HCT116 (cell line): ENCODE results near the gene PCTP. TPM values are rescaled to one million over a fixed set of nuclear protein-coding genes. Genes with fewer than 3 reads are reported as not detected.

Experiments
- ATAC-seq: fragments of 200-7000 bp; cut with Tn5 transposase; 2 replicates; pipeline ENCODE4 v1.9.1; 2020; ENCODE audit warnings: mild to moderate bottlenecking, moderate library complexity
- BruUV-seq: library from RNA; stranded (reverse); fragments of 400-500 nt; replicated peaks from 2 replicates; lab custom pipeline; 2021; lab: Mats Ljungman, UMichigan
- CTCF ChIA-PET: fragments of 300-600 bp; sonication (Branson Sonifier 250); formaldehyde crosslinking; loops from one replicate; lab custom pipeline; 2021; ENCODE audit warnings: antibody characterized with exemption; lab: Charles Lee
- POLR2A ChIA-PET: fragments of 300-600, 350-600 bp; sonication (Branson Sonifier 250); formaldehyde crosslinking; loops from one replicate; lab custom pipeline; 2021; ENCODE audit warnings: antibody characterized with exemption; lab: Charles Lee
- RAD21 ChIA-PET, 2 experiments: fragments of 300-600 bp; sonication (Branson Sonifier 250); formaldehyde crosslinking; loops; one replicate each; lab custom pipeline; 2023; ENCODE audit warnings: low total read pairs in 2 of 2; ENCODE audit not compliant: uncharacterized antibody in 2 of 2, unreplicated experiment in 2 of 2, low non-redundant PET in 1 of 2; lab: Charles Lee
- DNase-seq: peaks from one replicate; pipeline ENCODE4 v3.0.0-alpha.2; 2010; ENCODE audit warnings: low read depth, low spot score
- H2AFZ ChIP-seq: fragments of 200-600 bp; shearing (Covaris generic), sonication (generic); 2 replicates; pipeline ENCODE4 v1.6.1; 2017; ENCODE audit warnings: low read depth, mixed run types, mixed read lengths, antibody characterized with exemption, low read length; ENCODE audit not compliant: poor library complexity, severe bottlenecking
- H3K27ac ChIP-seq: 2 replicates; pipeline ENCODE4 v1.5.1; 2012; ENCODE audit warnings: low read depth, low read length
- H3K27me3 ChIP-seq: fragments of 200-600 bp; sonication (generic); 2 replicates; pipeline ENCODE4 v1.6.1; 2016; ENCODE audit warnings: mixed run types, low read length, mixed read lengths; ENCODE audit not compliant: insufficient read depth
- H3K36me3 ChIP-seq, 2 experiments: fragments of 200-500 bp in 1 of 2; fragments of 200-600 bp in 1 of 2; sonication (Bioruptor generic) in 1 of 2; sonication (generic) in 1 of 2; 2 replicates each; pipeline versions ENCODE4 v1.5.1 to v1.6.1; 2014 to 2016; ENCODE audit warnings: low read length in 2 of 2, inconsistent platforms in 1 of 2, mixed read lengths in 1 of 2, mixed run types in 1 of 2; ENCODE audit not compliant: insufficient read depth in 2 of 2, control insufficient read depth in 1 of 2
- H3K4me1 ChIP-seq, 2 experiments: fragments of 200-600 bp in 1 of 2; sonication (generic) in 1 of 2; 2 replicates each; pipeline versions ENCODE4 v1.5.1 to v1.6.1; 2012 to 2017; ENCODE audit warnings: low read length in 2 of 2, inconsistent platforms in 1 of 2, mild to moderate bottlenecking in 1 of 2, mixed read lengths in 1 of 2, mixed run types in 1 of 2, moderate library complexity in 1 of 2; ENCODE audit not compliant: insufficient read depth in 2 of 2, control insufficient read depth in 1 of 2
- H3K4me2 ChIP-seq: fragments of 200-600 bp; sonication (generic); 2 replicates; pipeline ENCODE4 v1.6.1; 2017; ENCODE audit warnings: mixed run types, low read length, mixed read lengths
- H3K4me3 ChIP-seq, 2 experiments: fragments of 200-600 bp in 1 of 2; sonication (generic) in 1 of 2; replicated peaks in 1 of 2; 2 replicates each; pipeline ENCODE4 v1.5.1; 2011 to 2016; ENCODE audit warnings: low read length in 2 of 2, control low read depth in 1 of 2, low read depth in 1 of 2, mild to moderate bottlenecking in 1 of 2, mixed read lengths in 1 of 2, mixed run types in 1 of 2
- H3K79me2 ChIP-seq: fragments of 200-600 bp; sonication (generic); 2 replicates; pipeline ENCODE4 v1.6.1; 2017; ENCODE audit warnings: mild to moderate bottlenecking, mixed run types, low read length, moderate library complexity, mixed read lengths; ENCODE audit not compliant: insufficient read depth
- H3K9ac ChIP-seq: fragments of 200-600 bp; sonication (generic); 2 replicates; pipeline ENCODE4 v1.6.1; 2016; ENCODE audit warnings: low read length, mixed read lengths
- H3K9me2 ChIP-seq: fragments of 200-600 bp; sonication (generic), shearing (Covaris generic); 2 replicates; pipeline ENCODE4 v1.6.1; 2017; ENCODE audit warnings: mixed run types, mild to moderate bottlenecking, moderate library complexity; ENCODE audit not compliant: insufficient read depth
- H3K9me3 ChIP-seq, 2 experiments: fragments of 200-500 bp in 1 of 2; fragments of 200-600 bp in 1 of 2; sonication (Bioruptor generic) in 1 of 2; sonication (generic) in 1 of 2; 2 replicates each; pipeline ENCODE4 v1.6.1; 2014 to 2017; ENCODE audit warnings: low read length in 2 of 2, mixed read lengths in 2 of 2, inconsistent platforms in 1 of 2, low read depth in 1 of 2, mild to moderate bottlenecking in 1 of 2, mixed run types in 1 of 2, moderate library complexity in 1 of 2; ENCODE audit not compliant: control insufficient read depth in 1 of 2, insufficient read depth in 1 of 2
- H4K20me1 ChIP-seq: fragments of 200-600 bp; sonication (generic), shearing (Covaris generic); 2 replicates; pipeline ENCODE4 v1.6.1; 2017; ENCODE audit warnings: mixed run types, mild to moderate bottlenecking, moderate library complexity; ENCODE audit not compliant: insufficient read depth
- CTCF ChIP-seq, 3 experiments: fragments of 200-600 bp in 1 of 3; sonication (generic) in 1 of 3; IDR thresholded peaks in 2 of 3; conservative IDR thresholded peaks in 1 of 3; 2 replicates each; pipeline ENCODE4 v1.5.1; 2012 to 2017; ENCODE audit warnings: low read depth in 2 of 3, low read length in 2 of 3, antibody characterized with exemption in 1 of 3, borderline replicate concordance in 1 of 3, control low read depth in 1 of 3, mild to moderate bottlenecking in 1 of 3, mixed read lengths in 1 of 3, mixed run types in 1 of 3, moderate library complexity in 1 of 3; ENCODE audit not compliant: insufficient read depth in 1 of 3
- EGR1 ChIP-seq: IDR thresholded peaks from 2 replicates; pipeline ENCODE4 v1.6.1; 2012; ENCODE audit warnings: low read depth
- EZH2phosphoT487 ChIP-seq: fragments of 200-600 bp; IDR thresholded peaks from 2 replicates; pipeline ENCODE4 v1.6.1; 2018; ENCODE audit warnings: antibody characterized with exemption, borderline replicate concordance
- FOSL1 ChIP-seq: IDR thresholded peaks from 2 replicates; pipeline ENCODE4 v1.6.1; 2012; ENCODE audit warnings: low read depth
- POLR2A ChIP-seq: IDR thresholded peaks from 2 replicates; pipeline ENCODE4 v1.7.0; 2011; ENCODE audit warnings: borderline replicate concordance; ENCODE audit not compliant: insufficient read depth, insufficient read length; ENCODE audit errors: extremely low read depth
- POLR2AphosphoS5 ChIP-seq: IDR thresholded peaks from 2 replicates; pipeline ENCODE4 v1.6.1; 2011; ENCODE audit warnings: mild to moderate bottlenecking, low read depth, low read length, moderate library complexity
- RAD21 ChIP-seq: IDR thresholded peaks from 2 replicates; pipeline ENCODE4 v1.6.1; 2012; ENCODE audit warnings: low read depth, mild to moderate bottlenecking
- REST ChIP-seq: IDR thresholded peaks from 2 replicates; pipeline ENCODE4 v1.6.1; 2012; ENCODE audit warnings: low read depth
- YY1 ChIP-seq: IDR thresholded peaks from 2 replicates; pipeline ENCODE4 v1.6.1; 2011; ENCODE audit warnings: low read length, low read depth, moderate library complexity, mild to moderate bottlenecking; ENCODE audit not compliant: insufficient replicate concordance; ENCODE audit errors: extremely low read depth
- ZFX ChIP-seq: fragments of 450-650 bp; IDR thresholded peaks from 2 replicates; pipeline ENCODE4 v1.6.1; 2017
- ZNF274 ChIP-seq: fragments of 200-500 bp; sonication (Bioruptor generic); IDR thresholded peaks from 2 replicates; pipeline ENCODE4 v1.6.1; 2014; ENCODE audit warnings: mild to moderate bottlenecking, low read depth, low read length, inconsistent platforms
- intact Hi-C: fragments of 100-400 bp; cut with micrococcal nuclease; formaldehyde crosslinking; loops from 2 replicates; pipeline ENCODE4 v1.10.0; 2022
- total RNA-seq: library from RNA; stranded (reverse); gene quantifications from one replicate; pipeline ENCODE4 v1.2.1, GENCODE V29; 2021; ENCODE audit not compliant: unreplicated experiment

Gene PCTP
- total RNA-seq, 1 experiment from 2014 or later: 16.3 TPM

- TF ChIP-seq REST: no peak
- no peak for TF ChIP-seq EGR1
- no peak for TF ChIP-seq RAD21
Measured at GRCh38 chr17:55764610-55765009, 13.8 kb downstream of the PCTP start (continued).

- H3K4me3 ChIP-seq: no peak overlapping the region
- BruUV-seq: no TSS peak
- ChIA-PET RAD21 (no interaction called here), POLR2A (no interaction called here), CTCF (no interaction called here)
- H3K36me3 ChIP-seq: no peaks in the 10 kb centered on the region
- H3K9me3 ChIP-seq: no peaks in the 10 kb centered on the region
- no peaks in the 10 kb centered on the region for H3K4me1 ChIP-seq
- no peak overlapping the region for H3K27ac ChIP-seq
- intact Hi-C loops: loop anchor here (10.0 kb wide), 1 partner anchor 411 kb away; no protein-coding TSS in a partner anchor
- H3K9me2 ChIP-seq: no peaks in the 10 kb centered on the region
- no peaks in the 10 kb centered on the region for H3K27me3 ChIP-seq
- no peak overlapping the region for H3K9ac ChIP-seq
- no peaks in the 10 kb centered on the region for H3K79me2 ChIP-seq
- H2AFZ ChIP-seq: no peak overlapping the region
- DNase-seq (no peak), ATAC-seq (no peak)
- TF ChIP-seq CTCF (IDR thresholded peaks at IDR 0.05 in 2 of 3, conservative IDR thresholded peaks at IDR 0.05 in 1 of 3; ENCODE audit: borderline replicate concordance in 1 of 3, insufficient read depth in 1 of 3, low read depth in 2 of 3, low read length in 2 of 3) (no peak), FOSL1 (no peak), YY1 (no peak), EZH2phosphoT487 (no peak), ZNF274 (no peak), POLR2A (no peak), POLR2AphosphoS5 (no peak), ZFX (no peak)
- no peak overlapping the region for H3K4me2 ChIP-seq
- no peaks in the 10 kb centered on the region for H4K20me1 ChIP-seq
Measured at GRCh38 chr17:55765472-55765871, 14.6 kb downstream of the PCTP start.
